Vagina (tissue), 2 donors: ENCODE data around the gene MPP4. TPM values are rescaled to one million over a fixed set of nuclear protein-coding genes. Genes with fewer than 3 reads are reported as not detected.

Experiments
- DNase-seq, 2 donors: peaks; one replicate each; pipeline ENCODE4 v3.0.0-alpha.2; 2017; ENCODE audit errors: extremely low spot score in 2 of 2
- H3K27ac ChIP-seq: fragments of 200-600 bp; sonication (generic); one replicate; pipeline ENCODE4 v1.5.1; 2019
- H3K27me3 ChIP-seq: fragments of 200-600 bp; sonication (generic); one replicate; pipeline ENCODE4 v1.5.1; 2019
- H3K36me3 ChIP-seq, 2 donors: fragments of 200-600 bp; sonication (generic); one replicate each; pipeline ENCODE4 v1.5.1; 2017 to 2019
- H3K4me1 ChIP-seq: fragments of 200-600 bp; sonication (generic); one replicate; pipeline ENCODE4 v1.5.1; 2019
- H3K4me3 ChIP-seq, 2 donors: fragments of 200-600 bp; sonication (generic); 1 replicate in 1 of 2; 2 replicates in 1 of 2; pipeline ENCODE4 v1.5.1; 2016 to 2019
- H3K9me3 ChIP-seq: fragments of 200-600 bp; sonication (generic); one replicate; pipeline ENCODE4 v1.5.1; 2019
- CTCF ChIP-seq, 3 experiments: fragments of 450-650 bp in 2 of 3; fragments of 200-600 bp in 1 of 3; sonication (generic) in 1 of 3; IDR thresholded peaks; one replicate each; pipeline ENCODE4 v1.5.1; 2017 to 2019; ENCODE audit warnings: antibody characterized with exemption in 3 of 3, mild to moderate bottlenecking in 2 of 3, moderate library complexity in 2 of 3
- POLR2A ChIP-seq, 2 donors: fragments of 450-650 bp; IDR thresholded peaks; one replicate each; pipeline ENCODE4 v1.6.1; 2017; ENCODE audit warnings: antibody characterized with exemption in 2 of 2, mild to moderate bottlenecking in 2 of 2, moderate library complexity in 2 of 2
- POLR2AphosphoS5 ChIP-seq, 2 donors: sonication (generic); formaldehyde crosslinking; IDR thresholded peaks; one replicate each; pipeline ENCODE4 v1.9.0; 2017; ENCODE audit warnings: antibody characterized with exemption in 2 of 2, mild to moderate bottlenecking in 2 of 2, low read depth in 1 of 2; ENCODE audit not compliant: insufficient read depth in 1 of 2
- intact Hi-C: fragments of 100-400 bp; cut with DNase I; formaldehyde crosslinking; loops from one replicate; pipeline ENCODE4 v1.15.1; 2023
- total RNA-seq: library from RNA; depleted of rRNA; stranded (reverse); fragments of >200 nt; gene quantifications from one replicate; pipeline ENCODE4 v1.2.3, GENCODE V29; 2016

Gene MPP4
- total RNA-seq, 1 donor from 2014 or later, result 0.74 TPM

DNA sequence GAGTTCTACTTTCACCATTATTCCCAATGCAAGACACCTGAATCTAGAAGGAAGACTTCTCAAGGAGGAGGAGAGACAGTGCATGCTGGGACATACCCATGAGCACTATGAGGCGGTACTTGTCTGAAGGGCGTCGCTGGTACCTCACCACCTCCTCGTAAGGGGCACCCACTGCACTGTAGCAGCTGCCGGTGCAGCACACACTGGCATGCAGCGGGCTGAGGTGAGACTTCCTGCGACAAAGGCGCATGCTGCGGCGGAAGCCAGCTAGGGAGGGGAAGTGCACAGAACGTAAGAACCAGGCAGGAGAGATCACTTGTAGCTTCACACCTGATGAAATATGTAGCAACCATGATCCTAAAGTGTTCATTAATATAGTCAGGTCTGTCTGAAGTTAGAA, 42.3 kb downstream of the MPP4 start:
- H3K27ac ChIP-seq, result no peak overlapping the region
- DNase-seq, result no peak
- no peaks in the 10 kb centered on the region for H3K27me3 ChIP-seq
- H3K9me3 ChIP-seq, result no peaks in the 10 kb centered on the region
- H3K4me3 ChIP-seq, result no peak overlapping the region
- intact Hi-C loops, result no loop called here
- peaks cover 5% of the 10 kb centered on the region for H3K4me1 ChIP-seq
- TF ChIP-seq POLR2AphosphoS5 (IDR thresholded peaks at IDR 0.05; ENCODE audit: insufficient read depth in 1 of 2, low read depth in 1 of 2), result no peak
- TF ChIP-seq CTCF (IDR thresholded peaks at IDR 0.05), result no peak
- TF ChIP-seq POLR2A (IDR thresholded peaks at IDR 0.05), result no peak
- H3K36me3 ChIP-seq, result no peaks in the 10 kb centered on the region

GRCh38 chr2:201654616-201655384, 43.6 kb downstream of the MPP4 start:
- peaks cover 5% of the 10 kb centered on the region for H3K4me1 ChIP-seq
- no peak overlapping the region for H3K4me3 ChIP-seq
- H3K27ac ChIP-seq, result no peak overlapping the region
- intact Hi-C loops, result no loop called here
- TF ChIP-seq CTCF (IDR thresholded peaks at IDR 0.05), result no peak
- no peak for TF ChIP-seq POLR2A (IDR thresholded peaks at IDR 0.05)
- no peak for TF ChIP-seq POLR2AphosphoS5 (IDR thresholded peaks at IDR 0.05; ENCODE audit: insufficient read depth in 1 of 2, low read depth in 1 of 2)
- no peaks in the 10 kb centered on the region for H3K36me3 ChIP-seq
- H3K9me3 ChIP-seq, result no peaks in the 10 kb centered on the region
- DNase-seq, result no peak
- H3K27me3 ChIP-seq, result no peaks in the 10 kb centered on the region

- peaks cover 5% of the 10 kb centered on the region for H3K4me1 ChIP-seq
- no peak overlapping the region for H3K4me3 ChIP-seq
- TF ChIP-seq POLR2AphosphoS5 (IDR thresholded peaks at IDR 0.05; ENCODE audit: insufficient read depth in 1 of 2, low read depth in 1 of 2) (no peak), CTCF (IDR thresholded peaks at IDR 0.05) (no peak), POLR2A (IDR thresholded peaks at IDR 0.05) (no peak)
- intact Hi-C loops, result no loop called here
- H3K36me3 ChIP-seq, result no peaks in the 10 kb centered on the region
- no peaks in the 10 kb centered on the region for H3K9me3 ChIP-seq
- H3K27me3 ChIP-seq, result no peaks in the 10 kb centered on the region
- no peak for DNase-seq
- peak overlapping the region; percentile 57 for H3K27ac ChIP-seq
Observed at GRCh38 chr2:201653221-201653620, 45.2 kb downstream of the MPP4 start.

GRCh38 chr2:201649442-201649841, 49.0 kb downstream of the MPP4 start:
- H3K4me1 ChIP-seq, result peaks cover 5% of the 10 kb centered on the region
- no peaks in the 10 kb centered on the region for H3K9me3 ChIP-seq
- TF ChIP-seq CTCF (IDR thresholded peaks at IDR 0.05), result no peak
- no peak for TF ChIP-seq POLR2A (IDR thresholded peaks at IDR 0.05)
- no peak for TF ChIP-seq POLR2AphosphoS5 (IDR thresholded peaks at IDR 0.05; ENCODE audit: insufficient read depth in 1 of 2, low read depth in 1 of 2)
- no peak for DNase-seq
- H3K27ac ChIP-seq, result no peak overlapping the region
- H3K4me3 ChIP-seq, result no peak overlapping the region
- no peaks in the 10 kb centered on the region for H3K27me3 ChIP-seq
- intact Hi-C loops, result no loop called here
- no peaks in the 10 kb centered on the region for H3K36me3 ChIP-seq

DNA sequence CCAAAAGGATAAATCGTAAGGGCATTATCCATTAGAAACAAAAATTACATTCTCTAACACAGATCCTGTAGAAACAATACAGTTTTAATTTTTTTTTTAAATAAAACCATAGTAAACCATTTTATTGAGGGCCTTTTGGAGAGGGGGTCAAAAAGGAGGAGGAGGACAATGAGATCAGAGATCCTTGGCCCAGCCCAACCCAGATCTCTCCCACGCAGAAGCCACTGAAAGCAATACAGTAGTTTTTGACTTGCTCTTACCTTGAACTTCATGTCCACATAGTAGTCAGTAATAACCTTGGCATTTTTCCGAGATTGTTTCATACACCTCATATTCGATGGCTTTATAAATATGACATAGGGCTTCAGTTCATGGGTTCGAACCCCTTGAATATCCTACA, 51.0 kb downstream of the MPP4 start:
- no peak for DNase-seq
- H3K27ac ChIP-seq, result no peak overlapping the region
- no peak overlapping the region for H3K4me3 ChIP-seq
- no peaks in the 10 kb centered on the region for H3K36me3 ChIP-seq
- no peak for TF ChIP-seq POLR2A (IDR thresholded peaks at IDR 0.05)
- no peak for TF ChIP-seq POLR2AphosphoS5 (IDR thresholded peaks at IDR 0.05; ENCODE audit: insufficient read depth in 1 of 2, low read depth in 1 of 2)
- no peak for TF ChIP-seq CTCF (IDR thresholded peaks at IDR 0.05)
- H3K9me3 ChIP-seq, result no peaks in the 10 kb centered on the region
- no peaks in the 10 kb centered on the region for H3K27me3 ChIP-seq
- no peaks in the 10 kb centered on the region for H3K4me1 ChIP-seq
- intact Hi-C loops, result no loop called here
